ENCODE measurements around the gene RTN4IP1.
"Not testable (repeated sequence)": the region's sequence is repeated elsewhere in the genome, so short reads cannot be mapped to it uniquely, and the experiment has no call there.

Gene RTN4IP1

GRCh38 chr6:106579281-106579680, 50.0 kb downstream of the RTN4IP1 start:
- no peak for DNase-seq (ENCODE audit: low read depth)

GRCh38 chr6:106574741-106575458, 54.4 kb downstream of the RTN4IP1 start:
- DNase-seq (ENCODE audit: low read depth), result no peak

- no peak for DNase-seq (ENCODE audit: low read depth)
These were observed 56.3 kb downstream of the RTN4IP1 start for GRCh38 chr6:106572875-106573585.

GRCh38 chr6:106572436-106572835, 56.9 kb downstream of the RTN4IP1 start:
- no peak for DNase-seq (ENCODE audit: low read depth)

- no peak for DNase-seq (ENCODE audit: low read depth)
These were observed 59.9 kb downstream of the RTN4IP1 start for GRCh38 chr6:106569428-106569827.

GRCh38 chr6:106568530-106568929, 60.8 kb downstream of the RTN4IP1 start:
- no peak for DNase-seq (ENCODE audit: low read depth)

DNA sequence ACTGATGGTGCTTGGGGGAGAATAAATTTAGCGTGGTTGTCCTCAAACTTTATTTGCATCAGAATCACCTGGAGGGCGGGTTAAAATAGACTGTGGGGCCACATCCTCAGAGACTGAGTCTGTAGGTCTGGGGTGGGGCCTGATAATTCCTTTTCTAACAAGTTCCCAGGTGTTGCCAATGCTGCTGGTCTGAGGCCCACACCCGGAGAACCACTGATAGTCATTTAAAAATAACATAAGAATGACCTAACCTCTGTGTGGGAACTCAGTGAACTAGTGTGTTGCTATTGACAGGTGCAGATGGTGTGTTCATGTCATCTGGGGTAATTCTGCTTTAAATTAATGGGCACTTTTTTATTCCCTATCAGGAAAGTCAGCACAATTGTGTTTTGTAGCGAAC, 64.8 kb downstream of the RTN4IP1 start:
- DNase-seq (ENCODE audit: low read depth), result no peak

DNA sequence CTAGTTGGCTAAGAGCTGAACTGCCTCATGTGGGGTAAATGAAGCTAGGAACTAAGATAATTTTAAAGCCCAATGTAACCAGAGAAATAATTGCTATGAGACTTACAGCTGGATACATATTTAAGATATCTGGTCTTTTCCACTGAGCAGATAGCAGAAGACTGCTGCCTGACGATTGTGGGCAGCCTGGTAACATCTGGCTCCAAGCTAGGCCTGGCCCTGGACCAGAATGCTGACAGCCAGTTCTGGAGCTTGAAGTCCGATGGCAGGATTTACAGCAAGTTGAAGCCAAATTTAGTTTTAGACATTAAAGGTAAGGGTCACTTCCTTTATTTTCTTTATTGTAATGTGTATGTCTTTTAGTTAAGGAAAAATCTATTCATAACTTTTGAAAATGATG, 65.7 kb downstream of the RTN4IP1 start:
- DNase-seq (ENCODE audit: low read depth), result no peak

GRCh38 chr6:106561686-106562405, 67.5 kb downstream of the RTN4IP1 start:
- DNase-seq (ENCODE audit: low read depth), result no peak

GRCh38 chr6:106560996-106561685, 68.2 kb downstream of the RTN4IP1 start:
- DNase-seq (ENCODE audit: low read depth), result no peak

- not testable (repeated sequence) for DNase-seq (ENCODE audit: low read depth)
These were observed 69.6 kb downstream of the RTN4IP1 start for GRCh38 chr6:106559659-106560058.

DNA sequence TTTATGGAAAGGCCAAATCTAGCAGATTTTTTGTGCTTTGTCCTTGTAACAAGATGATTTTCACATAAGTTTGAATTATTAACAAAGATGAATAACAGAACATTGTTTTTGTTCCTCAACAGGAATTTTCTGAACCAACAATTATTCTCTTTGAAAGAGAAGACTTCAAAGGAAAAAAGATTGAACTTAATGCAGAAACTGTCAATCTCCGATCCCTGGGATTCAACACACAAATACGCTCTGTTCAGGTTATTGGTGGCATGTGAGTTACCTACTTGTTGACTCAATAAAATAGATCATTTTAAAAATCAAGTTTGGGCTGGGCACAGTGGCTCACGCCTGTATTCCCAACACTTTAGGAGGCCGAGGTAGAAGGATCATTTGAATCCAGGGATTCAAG, 70.9 kb downstream of the RTN4IP1 start:
- no peak for DNase-seq (ENCODE audit: low read depth)

GRCh38 chr6:106557837-106558236, 71.5 kb downstream of the RTN4IP1 start:
- DNase-seq (ENCODE audit: low read depth), result no peak

GRCh38 chr6:106556368-106556960, 72.8 kb downstream of the RTN4IP1 start:
- DNase-seq (ENCODE audit: low read depth), result no peak

- DNase-seq (ENCODE audit: low read depth), result no peak
These were observed 73.5 kb downstream of the RTN4IP1 start for GRCh38 chr6:106555767-106556166.

DNA sequence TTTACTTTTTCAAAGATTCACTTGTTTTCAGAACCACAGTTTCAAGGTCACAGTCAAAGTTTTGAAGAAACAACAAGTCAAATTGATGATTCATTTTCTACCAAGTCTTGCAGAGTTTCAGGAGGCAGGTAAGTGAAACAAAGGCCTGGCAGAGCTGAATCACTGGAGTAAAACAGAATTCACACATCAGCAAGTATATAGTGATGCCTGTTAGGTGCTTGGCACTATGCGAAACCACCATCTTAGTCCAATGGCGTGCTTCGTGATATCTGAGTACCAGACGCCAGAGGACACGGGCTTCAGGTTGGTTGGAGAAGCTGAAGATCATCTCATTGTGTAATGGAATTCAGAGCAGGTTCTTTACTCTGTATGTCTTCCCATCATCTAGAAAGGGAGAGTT, 75.9 kb downstream of the RTN4IP1 start:
- DNase-seq (ENCODE audit: low read depth), result no peak

DNA sequence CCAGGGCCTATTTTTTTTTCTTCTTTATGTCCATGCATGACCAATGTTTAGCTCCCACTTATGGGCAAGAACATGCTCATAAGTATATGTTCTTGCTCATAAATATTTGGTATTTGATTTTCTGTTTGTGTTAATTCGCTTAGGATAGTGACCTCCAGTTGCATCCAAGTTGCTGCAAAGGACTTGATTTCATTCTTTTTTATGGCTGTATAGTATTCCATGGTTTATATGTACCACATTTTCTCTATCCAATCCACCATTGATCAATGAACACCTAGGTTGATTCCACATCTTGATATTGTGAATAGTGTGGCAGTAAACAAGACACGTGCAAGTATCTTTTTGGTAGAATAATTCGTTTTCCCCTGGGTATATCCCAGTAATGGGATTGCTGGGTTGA, 78.1 kb downstream of the RTN4IP1 start:
- no peak for DNase-seq (ENCODE audit: low read depth)

DNA sequence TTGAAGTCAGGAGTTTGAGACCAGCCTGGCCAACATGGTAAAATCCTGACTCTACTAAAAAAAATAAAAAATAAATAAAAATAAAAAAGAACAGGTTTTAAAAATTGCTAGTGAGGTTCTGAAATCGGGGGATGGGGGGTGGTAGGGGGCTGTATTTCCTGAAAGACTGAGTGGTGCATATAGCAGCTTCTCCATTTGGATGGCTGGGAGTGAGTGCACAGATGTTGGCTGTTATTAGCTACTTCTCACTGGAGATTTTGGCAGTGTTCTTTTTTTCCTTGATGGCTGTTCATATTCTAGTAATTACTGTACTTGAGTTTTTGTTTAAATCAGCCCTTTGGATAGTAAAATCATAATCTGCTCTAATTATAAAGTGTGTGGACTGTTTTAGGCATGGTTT, 79.8 kb downstream of the RTN4IP1 start:
- DNase-seq (ENCODE audit: low read depth), result no peak

- DNase-seq (ENCODE audit: low read depth), result not testable (repeated sequence)
These were observed 80.3 kb downstream of the RTN4IP1 start for GRCh38 chr6:106548926-106549455.

DNA sequence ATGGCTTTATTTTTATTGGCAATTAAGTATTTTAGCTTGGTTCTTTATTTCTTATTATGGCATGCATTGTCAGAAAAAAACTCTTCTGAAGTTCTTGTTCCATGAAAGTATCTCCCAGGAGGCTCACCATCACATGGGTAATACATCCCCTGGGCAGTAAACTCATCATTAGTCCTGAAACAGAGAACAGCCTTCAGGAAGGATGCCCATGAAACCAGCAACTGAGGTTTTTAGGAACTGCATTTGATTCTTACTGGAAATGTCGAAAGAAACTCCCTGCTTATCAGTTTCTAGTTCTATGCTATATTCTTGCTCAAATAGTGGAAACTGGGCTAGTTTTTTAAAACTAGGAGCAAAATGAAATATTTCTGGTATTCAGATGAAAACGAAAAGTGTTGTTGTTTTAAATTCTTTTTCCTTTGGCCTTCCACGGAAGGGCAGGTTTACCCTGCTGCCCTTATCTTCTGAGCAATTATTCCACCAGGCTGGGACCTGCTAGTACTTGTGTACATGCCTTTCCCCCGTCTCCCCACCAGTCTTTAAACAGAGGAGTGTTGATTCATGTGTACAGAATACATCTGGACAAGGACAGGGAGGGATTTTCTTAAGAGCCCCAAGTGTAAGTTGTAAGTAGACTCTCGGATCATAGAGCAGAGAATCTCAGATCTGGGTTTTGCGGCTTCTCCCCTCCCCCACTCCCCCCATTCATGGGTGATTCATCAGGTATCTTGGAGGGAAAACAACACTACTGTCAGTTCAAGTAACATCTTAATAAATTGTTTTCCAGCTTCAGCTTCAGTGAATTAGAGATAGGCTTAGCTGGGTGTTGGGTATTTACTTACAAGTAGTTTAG, 81.5 kb downstream of the RTN4IP1 start:
- DNase-seq (ENCODE audit: low read depth), result peak; percentile 18

All from activated T-helper 1 cell treated with Interleukin-2 at 50 U/mL for 16 hours (primary cell).